Fibroblast of lung (primary cell): ENCODE results near the gene CASKIN1. TPM values are rescaled to one million over a fixed set of nuclear protein-coding genes. Genes with fewer than 3 reads are reported as not detected.

Source experiments
- DNase-seq, 2 donors: peaks; one replicate each; pipeline versions ENCODE4 v3.0.0 to v3.0.0-alpha.2; 2010; ENCODE audit warnings: low read depth in 2 of 2
- H2AFZ ChIP-seq: 2 replicates; pipeline ENCODE4 v1.5.1; 2012; ENCODE audit warnings: low read length, control low read depth, inconsistent platforms
- H3K27ac ChIP-seq: 2 replicates; pipeline ENCODE4 v1.5.1; 2011; ENCODE audit warnings: low read length, control low read depth; ENCODE audit not compliant: insufficient read depth
- H3K27me3 ChIP-seq: 2 replicates; pipeline ENCODE4 v1.5.1; 2011; ENCODE audit warnings: mild to moderate bottlenecking, low read length; ENCODE audit not compliant: control insufficient read depth, insufficient read depth
- H3K36me3 ChIP-seq: 2 replicates; pipeline ENCODE4 v1.5.1; 2011; ENCODE audit warnings: low read length; ENCODE audit not compliant: control insufficient read depth, insufficient read depth
- H3K4me1 ChIP-seq: 2 replicates; pipeline ENCODE4 v1.5.1; 2011; ENCODE audit warnings: low read length; ENCODE audit not compliant: control insufficient read depth, insufficient read depth; ENCODE audit errors: extremely low read depth
- H3K4me2 ChIP-seq: 2 replicates; pipeline ENCODE4 v1.5.1; 2011; ENCODE audit warnings: low read length, control low read depth; ENCODE audit not compliant: insufficient read depth; ENCODE audit errors: extremely low read depth
- H3K4me3 ChIP-seq, 4 experiments: fragments of 200-600 bp in 1 of 4; sonication (generic) in 1 of 4; replicated peaks in 1 of 4; 2 replicates each; pipeline ENCODE4 v1.5.1; 2011 to 2016; ENCODE audit warnings: low read length in 4 of 4, low read depth in 3 of 4, mild to moderate bottlenecking in 3 of 4, control low read depth in 2 of 4, inconsistent platforms in 1 of 4, mixed read lengths in 1 of 4; ENCODE audit not compliant: insufficient read depth in 1 of 4; ENCODE audit errors: control extremely low read depth in 1 of 4
- H3K79me2 ChIP-seq: 2 replicates; pipeline ENCODE4 v1.5.1; 2012; ENCODE audit warnings: mild to moderate bottlenecking, low read length, inconsistent platforms; ENCODE audit not compliant: control insufficient read depth, insufficient read depth
- H3K9ac ChIP-seq: 2 replicates; pipeline ENCODE4 v1.5.1; 2011; ENCODE audit warnings: mild to moderate bottlenecking, low read length, control low read depth; ENCODE audit not compliant: insufficient read depth
- H3K9me3 ChIP-seq: 2 replicates; pipeline ENCODE4 v1.5.1; 2012; ENCODE audit warnings: low read depth, low read length; ENCODE audit not compliant: control insufficient read depth, insufficient read depth
- H4K20me1 ChIP-seq: 2 replicates; pipeline ENCODE4 v1.5.1; 2011; ENCODE audit warnings: low read length; ENCODE audit not compliant: control insufficient read depth, insufficient read depth; ENCODE audit errors: extremely low read depth
- CTCF ChIP-seq, 2 donors: IDR thresholded peaks in 1 of 2; conservative IDR thresholded peaks in 1 of 2; 1 replicate in 1 of 2; 2 replicates in 1 of 2; pipeline ENCODE4 v1.5.1; 2011 to 2012; ENCODE audit warnings: low read length in 2 of 2, control low read depth in 1 of 2, inconsistent platforms in 1 of 2, low read depth in 1 of 2, mild to moderate bottlenecking in 1 of 2
- EZH2 ChIP-seq: IDR thresholded peaks from 2 replicates; pipeline ENCODE4 v1.5.1; 2012; ENCODE audit warnings: low read length, control low read depth, mild to moderate bottlenecking; ENCODE audit errors: missing control alignments
- polyA plus RNA-seq, 2 donors: library from polyadenylated mRNA; depleted of rRNA in 1 of 2; stranded (reverse) in 1 of 2; unstranded in 1 of 2; fragments of >200 nt; gene quantifications; 2 replicates each; pipeline ENCODE4 v1.2.1, GENCODE V29; 2011 to 2012; ENCODE audit warnings: missing spikeins in 1 of 2
- total RNA-seq: library from RNA; depleted of rRNA; stranded (reverse); fragments of >200 nt; gene quantifications from 2 replicates; pipeline ENCODE4 v1.2.1, GENCODE V29; 2014

The CASKIN1 gene
- total and polyA plus RNA-seq, 2 donors (not counting 1 experiment from before 2014, with no cell fraction given), result 0.01 to 0.17 TPM

- peak overlapping the region; percentile 32 for H3K9ac ChIP-seq
- H3K4me2 ChIP-seq, result peak overlapping the region; percentile 58
- TF ChIP-seq CTCF (conservative IDR thresholded peaks at IDR 0.05 in 1 of 2, IDR thresholded peaks at IDR 0.05 in 1 of 2; ENCODE audit: low read depth in 1 of 2, low read length in 2 of 2), result no peak
- no peak for TF ChIP-seq EZH2
- H3K9me3 ChIP-seq, result no peaks in the 10 kb centered on the region
- no peaks in the 10 kb centered on the region for H4K20me1 ChIP-seq
- peaks cover 83% of the 10 kb centered on the region for H3K79me2 ChIP-seq
- H3K27ac ChIP-seq, result peak overlapping the region; percentile 85
- H3K4me3 ChIP-seq, result peak overlapping the region in 1 of 4 experiments; percentile 33
- H3K4me1 ChIP-seq, result peaks cover 41% of the 10 kb centered on the region
- DNase-seq, result peak; percentile 67 to 68
- H3K27me3 ChIP-seq, result no peaks in the 10 kb centered on the region
- no peak overlapping the region for H2AFZ ChIP-seq
- peaks cover 3% of the 10 kb centered on the region for H3K36me3 ChIP-seq
These were observed 35.4 kb downstream of the CASKIN1 start for GRCh38 chr16:2160915-2161551.

DNA sequence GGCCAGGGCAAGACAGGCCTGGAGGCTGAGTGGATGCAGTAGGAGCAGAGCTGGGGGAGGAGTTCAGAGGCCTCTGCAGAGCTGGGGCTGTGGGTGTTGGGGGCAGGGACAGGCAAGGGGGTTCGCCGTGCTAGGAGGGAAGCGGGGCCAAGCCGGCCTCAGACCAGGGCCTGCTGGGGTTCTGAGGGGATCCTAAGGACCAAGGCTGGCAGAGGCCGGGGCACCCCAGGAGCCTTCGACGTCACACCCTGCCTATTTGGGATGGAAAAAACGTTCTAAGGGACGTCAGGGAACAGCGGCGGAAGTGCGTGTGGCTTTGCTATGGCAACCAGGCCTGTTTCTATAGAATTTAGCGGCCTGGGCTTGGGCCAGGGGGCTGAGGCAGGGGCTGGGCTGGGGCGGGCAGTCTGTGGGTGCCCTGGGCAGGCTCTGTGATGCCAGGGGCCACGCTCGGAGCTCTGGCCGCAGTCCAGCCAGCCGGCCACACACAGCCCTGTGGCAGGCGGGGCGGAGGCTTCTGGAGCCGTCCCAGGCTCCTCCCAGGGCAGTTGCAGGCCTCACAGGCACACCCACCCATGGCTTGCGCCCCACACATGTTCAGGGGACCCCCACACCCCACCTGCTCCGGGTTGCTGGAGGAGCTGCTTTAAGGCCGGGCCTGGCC lies 37.1 kb downstream of the CASKIN1 start:
- peaks cover 86% of the 10 kb centered on the region for H3K79me2 ChIP-seq
- H3K4me2 ChIP-seq, result peak overlapping the region; percentile 96
- no peak for TF ChIP-seq EZH2
- no peak for TF ChIP-seq CTCF (conservative IDR thresholded peaks at IDR 0.05 in 1 of 2, IDR thresholded peaks at IDR 0.05 in 1 of 2; ENCODE audit: low read depth in 1 of 2, low read length in 2 of 2)
- DNase-seq, result peak; percentile 77 to 85
- H3K4me3 ChIP-seq, result peak overlapping the region in 1 of 4 experiments; percentile 76
- no peak overlapping the region for H2AFZ ChIP-seq
- H4K20me1 ChIP-seq, result peaks cover 2% of the 10 kb centered on the region
- H3K4me1 ChIP-seq, result peaks cover 41% of the 10 kb centered on the region
- peaks cover 2% of the 10 kb centered on the region for H3K36me3 ChIP-seq
- H3K27ac ChIP-seq, result peak overlapping the region; percentile 95
- peak overlapping the region; percentile 80 for H3K9ac ChIP-seq
- no peaks in the 10 kb centered on the region for H3K9me3 ChIP-seq
- no peaks in the 10 kb centered on the region for H3K27me3 ChIP-seq

DNA sequence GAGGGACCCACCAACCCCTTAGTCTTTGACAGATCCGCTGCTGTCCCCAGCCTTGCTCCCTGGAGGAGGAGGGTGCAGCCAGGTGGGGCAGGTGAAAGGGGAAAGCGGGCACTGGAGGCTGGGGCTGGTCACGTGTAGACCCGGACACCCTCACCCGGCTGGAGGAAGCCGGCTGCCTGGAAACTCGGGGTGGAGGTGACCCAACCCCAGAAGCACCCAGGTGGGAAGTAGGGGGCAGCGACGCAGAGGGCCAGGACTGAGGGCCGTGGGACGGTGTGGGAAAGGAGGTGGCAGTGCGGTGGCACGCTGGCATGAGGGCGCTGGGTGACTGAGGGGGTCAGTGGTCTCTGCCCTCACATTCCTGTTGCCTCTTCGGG lies 38.2 kb downstream of the CASKIN1 start:
- Histone ChIP-seq H4K20me1 (peaks cover 7% of the 10 kb centered on the region), H3K79me2 (peaks cover 87% of the 10 kb centered on the region), H3K4me1 (peaks cover 41% of the 10 kb centered on the region), H3K27me3 (no peaks in the 10 kb centered on the region), H3K36me3 (peaks cover 7% of the 10 kb centered on the region), H2AFZ (no peak overlapping the region), H3K9ac (peak overlapping the region; percentile 80), H3K4me2 (peak overlapping the region; percentile 96), H3K27ac (peak overlapping the region; percentile 95), H3K9me3 (no peaks in the 10 kb centered on the region), H3K4me3 (peak overlapping the region in 2 of 4 experiments; percentile 19 to 76)
- no peak for TF ChIP-seq CTCF (conservative IDR thresholded peaks at IDR 0.05 in 1 of 2, IDR thresholded peaks at IDR 0.05 in 1 of 2; ENCODE audit: low read depth in 1 of 2, low read length in 2 of 2)
- no peak for TF ChIP-seq EZH2
- no peak for DNase-seq
